ENCODE results near the gene GRHPR.

The GRHPR gene

GRCh38 chr9:37385286-37385685 is 37.2 kb upstream of the GRHPR start:
- H3K4me1 ChIP-seq (ENCODE audit: control insufficient read depth, insufficient read depth, low read length) = no peaks in the 10 kb centered on the region
- H3K36me3 ChIP-seq (ENCODE audit: control insufficient read depth in 2 of 2, insufficient read depth in 1 of 2, low read length in 2 of 2) = no peaks in the 10 kb centered on the region
- ChIA-PET POLR2A (no interaction called here), CTCF (interaction anchor here (0.6 to 1.3 kb wide), 2 partner anchors 22 to 329 kb away, joined by 3 read pairs; no protein-coding TSS in a partner anchor)
- no peak overlapping the region for H3K27ac ChIP-seq (ENCODE audit: extremely low read depth, low read depth, low read length)
- TF ChIP-seq ZNF280D (tag by site-specific recombination; IDR thresholded peaks at IDR 0.05) (no peak), ZNF837 (tag by site-specific recombination; IDR thresholded peaks at IDR 0.05) (no peak), ZNF513 (tag by site-specific recombination; IDR thresholded peaks at IDR 0.05) (no peak), ZNF26 (tag by site-specific recombination; IDR thresholded peaks at IDR 0.05) (no peak), ZNF248 (tag by site-specific recombination; IDR thresholded peaks at IDR 0.05) (no peak), ZNF398 (tag by site-specific recombination; IDR thresholded peaks at IDR 0.05) (no peak), ZBTB1 (tag by site-specific recombination; IDR thresholded peaks at IDR 0.05) (no peak), ZNF561 (tag by site-specific recombination; IDR thresholded peaks at IDR 0.05; ENCODE audit: borderline replicate concordance) (no peak), HOXC10 (CRISPR knock-in tag; IDR thresholded peaks at IDR 0.05) (no peak), ZNF76 (tag by site-specific recombination; IDR thresholded peaks at IDR 0.05; ENCODE audit: borderline replicate concordance, low read depth) (no peak), ZNF155 (tag by site-specific recombination; IDR thresholded peaks at IDR 0.05) (no peak), ZNF629 (tag by site-specific recombination; IDR thresholded peaks at IDR 0.05) (no peak)
- no peak overlapping the region for H3K4me3 ChIP-seq (ENCODE audit: low read depth, low read length)
- no peaks in the 10 kb centered on the region for H3K9me3 ChIP-seq (ENCODE audit: control insufficient read depth, insufficient read depth, low read depth, low read length)

- Histone ChIP-seq H3K36me3 (ENCODE audit: control insufficient read depth in 2 of 2, insufficient read depth in 1 of 2, low read length in 2 of 2) (no peaks in the 10 kb centered on the region), H3K27ac (ENCODE audit: extremely low read depth, low read depth, low read length) (no peak overlapping the region), H3K4me1 (ENCODE audit: control insufficient read depth, insufficient read depth, low read length) (no peaks in the 10 kb centered on the region), H3K4me3 (ENCODE audit: low read depth, low read length) (no peak overlapping the region), H3K9me3 (ENCODE audit: control insufficient read depth, insufficient read depth, low read depth, low read length) (no peaks in the 10 kb centered on the region)
- CTCF ChIA-PET = interaction anchor here (0.6 to 1.1 kb wide), 5 partner anchors 10 to 391 kb away, joined by 3 to 4 read pairs (median 3); no protein-coding TSS in a partner anchor
- POLR2A ChIA-PET = interaction anchor here (0.7 kb wide), 1 partner anchor 576 kb away, joined by 3 read pairs; no protein-coding TSS in a partner anchor
- no peak for TF ChIP-seq KLF9 (tag by site-specific recombination; IDR thresholded peaks at IDR 0.05; ENCODE audit: low read depth)
- no peak for TF ChIP-seq ZBTB49 (tag by site-specific recombination; IDR thresholded peaks at IDR 0.05; ENCODE audit: low read depth)
- TF ChIP-seq OSR2 (tag by site-specific recombination; IDR thresholded peaks at IDR 0.05) = no peak
- TF ChIP-seq ZBTB6 (tag by site-specific recombination; IDR thresholded peaks at IDR 0.05) = no peak
- TF ChIP-seq TCF7L2 (IDR thresholded peaks at IDR 0.05; ENCODE audit: borderline replicate concordance, low read depth, low read length) = no peak
- TF ChIP-seq GLIS2 (tag by site-specific recombination; IDR thresholded peaks at IDR 0.05) = no peak
- no peak for TF ChIP-seq ZNF175 (tag by site-specific recombination; IDR thresholded peaks at IDR 0.05)
- no peak for TF ChIP-seq IKZF3 (tag by site-specific recombination; IDR thresholded peaks at IDR 0.05)
These were observed 35.5 kb upstream of the GRHPR start for GRCh38 chr9:37386988-37387387.
